Measurements from ENCODE around the gene PCSK5.
"Not testable (repeated sequence)": the region's sequence is repeated elsewhere in the genome, so short reads cannot be mapped to it uniquely, and the experiment has no call there.

Gene PCSK5

GRCh38 chr9:75890472-75891276 is at the start of gene PCSK5:
PCSK5 (plus strand) TSS chr9:75890673; CDS start chr9:75891182, 509 bp downstream.
- peak; percentile 90 for DNase-seq

- no peak for DNase-seq
Measured at GRCh38 chr9:75844321-75844720, 46.2 kb upstream of the PCSK5 start.

- DNase-seq = no peak
Measured at GRCh38 chr9:75845806-75846205, 44.7 kb upstream of the PCSK5 start.

DNA sequence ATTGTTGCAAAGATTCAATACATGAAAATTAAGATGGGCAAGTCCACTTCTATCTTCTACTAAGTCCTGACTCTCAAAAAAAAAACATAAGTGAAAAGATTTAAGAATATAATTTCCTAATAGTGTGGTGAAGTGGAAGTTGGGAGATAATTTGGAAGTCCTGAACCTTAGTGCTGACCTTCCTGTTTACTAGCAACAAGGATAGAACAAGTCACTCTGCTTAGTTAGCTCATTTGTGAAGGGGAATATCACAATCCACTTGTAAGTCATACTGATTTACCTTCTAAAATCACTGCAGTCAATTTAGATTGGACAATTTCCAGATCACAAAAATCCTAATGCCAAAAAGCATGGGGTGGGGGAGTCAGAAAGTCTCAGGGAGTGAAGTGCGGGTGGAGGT is 43.4 kb upstream of the PCSK5 start:
- DNase-seq = no peak

GRCh38 chr9:75850459-75851200 is 39.8 kb upstream of the PCSK5 start:
- no peak for DNase-seq

- no peak for DNase-seq
Measured at GRCh38 chr9:75851917-75852316, 38.6 kb upstream of the PCSK5 start.

GRCh38 chr9:75852746-75853145 is 37.7 kb upstream of the PCSK5 start:
- DNase-seq = no peak

- DNase-seq = no peak
Measured at GRCh38 chr9:75855509-75855908, 35.0 kb upstream of the PCSK5 start.

DNA sequence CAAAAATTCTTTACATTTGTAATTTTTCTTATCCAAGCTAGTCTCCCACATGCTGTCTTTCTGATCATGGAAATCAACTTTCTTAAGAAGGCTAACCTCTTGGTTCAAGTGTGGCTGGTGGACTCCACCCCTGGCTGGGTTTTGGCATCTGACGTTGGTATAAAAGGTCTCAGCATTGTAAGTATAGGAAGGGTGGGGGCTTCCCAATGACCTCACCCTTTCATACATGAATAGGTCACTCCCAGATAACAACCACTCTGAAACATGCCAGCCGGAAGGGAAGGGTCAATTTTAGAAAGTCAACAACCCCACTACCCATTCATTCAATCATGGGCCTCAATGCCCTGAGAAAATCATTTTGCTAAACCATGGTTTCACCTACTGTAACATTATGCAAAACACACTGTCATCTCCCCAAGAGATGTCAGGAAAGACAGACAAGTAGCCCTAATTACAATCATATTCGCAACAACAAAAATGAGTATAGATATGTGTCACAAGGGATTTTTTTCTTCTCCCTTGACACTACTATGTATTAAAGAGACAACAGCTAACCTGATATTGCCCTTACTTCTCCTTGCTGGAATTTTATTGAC is 31.9 kb upstream of the PCSK5 start:
- DNase-seq = no peak

GRCh38 chr9:75864266-75864665 is 26.2 kb upstream of the PCSK5 start:
- DNase-seq = no peak

DNA sequence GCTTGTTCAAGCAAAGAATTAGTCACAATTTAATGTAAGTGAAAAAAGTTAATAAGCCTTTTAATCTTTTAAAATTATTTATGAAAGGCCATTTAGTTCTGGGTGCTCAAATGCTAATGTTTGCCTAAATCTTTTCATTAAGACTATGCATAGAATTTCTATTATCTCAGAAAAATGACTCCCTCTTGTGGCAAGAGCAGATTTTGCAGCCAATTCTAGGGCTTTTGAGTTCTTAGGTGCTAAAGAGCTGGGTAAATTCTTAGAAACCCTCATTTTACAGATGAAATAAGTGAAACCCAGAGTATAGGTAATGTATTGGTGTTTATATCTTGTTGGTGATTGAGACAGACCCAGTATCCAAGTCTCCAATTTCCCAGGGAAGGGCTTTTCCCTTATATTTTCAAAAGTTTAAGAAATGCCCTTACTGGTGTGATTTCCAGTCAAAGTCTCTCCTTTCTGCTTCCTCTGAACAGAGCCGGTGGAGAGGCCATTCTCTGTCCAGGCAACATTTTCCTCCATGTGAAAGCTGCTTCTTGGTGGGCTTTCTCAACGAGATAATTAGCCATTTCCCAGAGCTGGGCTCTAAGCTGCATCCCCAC is 24.1 kb upstream of the PCSK5 start:
- DNase-seq = peak; percentile 69

DNA sequence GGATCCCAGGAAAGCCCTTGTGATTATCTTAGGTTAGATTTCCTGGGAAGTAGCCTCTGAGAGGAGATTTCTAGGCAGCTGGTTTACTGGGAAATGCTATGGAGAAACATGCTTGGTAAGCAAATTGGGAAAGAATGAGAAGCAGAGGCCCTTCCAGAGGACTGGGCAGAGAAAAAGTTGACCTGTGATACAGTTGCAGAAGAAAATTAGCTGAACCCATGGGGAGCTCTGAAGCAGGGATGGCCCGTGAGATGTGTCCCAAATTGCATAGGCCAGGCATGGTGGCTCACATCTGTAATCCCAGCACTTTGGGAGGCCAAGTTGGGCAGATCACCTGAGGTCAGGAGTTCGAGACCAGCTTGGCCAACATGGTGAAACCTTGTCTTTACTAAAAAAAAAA is 21.9 kb upstream of the PCSK5 start:
- not testable (repeated sequence) for DNase-seq

- DNase-seq = no peak
Measured at GRCh38 chr9:75869236-75869635, 21.2 kb upstream of the PCSK5 start.

DNA sequence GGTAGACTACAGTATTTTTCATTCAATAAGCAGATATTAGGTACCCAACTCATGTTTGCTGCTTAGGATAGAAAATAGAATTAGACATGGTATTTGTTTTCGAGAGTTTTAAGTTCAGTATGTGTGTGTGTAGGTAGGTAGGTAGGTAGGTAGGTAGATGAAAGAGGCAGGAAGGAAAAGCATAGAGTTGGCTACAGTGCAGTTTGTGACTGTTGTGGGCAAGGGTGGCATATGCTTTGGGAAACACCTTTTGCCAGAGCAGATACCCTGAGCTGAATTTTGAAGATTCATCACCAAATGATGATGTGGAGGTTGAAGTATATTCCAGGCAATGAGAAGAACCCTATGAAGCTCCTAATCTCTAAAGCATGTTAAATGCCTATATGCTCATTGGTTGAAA is 20.0 kb upstream of the PCSK5 start:
- DNase-seq = no peak

- no peak for DNase-seq
Measured at GRCh38 chr9:75871624-75872023, 18.8 kb upstream of the PCSK5 start.

DNA sequence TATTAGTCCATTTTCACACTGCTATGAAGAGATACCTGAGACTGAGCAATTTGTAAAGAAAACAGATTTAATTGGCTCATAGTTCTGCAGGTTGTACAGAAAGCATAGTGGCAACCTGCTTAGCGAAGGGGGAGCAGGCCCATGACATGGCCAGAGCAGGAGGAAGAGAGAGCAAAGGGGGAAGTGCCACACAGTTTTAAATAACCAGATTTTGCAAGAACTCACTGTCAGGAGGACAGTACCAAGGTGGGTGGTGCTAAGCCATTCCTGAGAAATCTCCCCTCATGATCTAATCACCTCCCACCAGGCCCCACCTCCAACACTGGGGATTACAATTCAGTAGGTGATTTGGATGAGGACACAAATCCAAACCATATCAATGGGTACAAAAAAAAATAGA is 16.8 kb upstream of the PCSK5 start:
- DNase-seq = no peak

DNA sequence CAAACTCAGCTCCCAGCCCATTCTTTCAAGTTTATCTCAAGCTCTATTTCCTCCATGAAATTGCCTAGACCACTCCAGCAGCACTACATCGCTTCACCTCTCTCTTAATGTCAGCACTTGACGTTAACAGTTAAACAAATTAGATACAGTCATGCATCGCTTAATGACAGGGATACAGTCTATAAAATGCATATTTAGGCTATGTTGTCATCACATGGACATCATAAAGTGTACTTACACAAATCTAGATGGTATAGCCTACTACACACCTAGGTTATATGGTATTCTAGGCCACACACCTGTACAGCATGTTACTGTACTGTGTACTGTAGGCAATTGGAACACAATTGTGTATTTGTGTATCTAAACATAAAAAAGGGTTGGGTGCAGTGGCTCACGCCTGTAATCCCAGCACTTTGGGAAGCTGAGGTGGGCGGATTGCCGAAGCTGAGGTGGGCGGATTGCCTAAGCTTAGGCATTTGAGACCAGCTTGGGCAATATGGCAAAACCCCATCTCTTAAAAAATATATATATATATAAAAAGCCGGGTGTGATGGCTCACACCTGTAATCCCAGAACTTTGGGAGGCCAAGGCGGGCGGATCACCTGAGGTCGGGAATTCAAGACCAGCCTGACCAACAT is 13.4 kb upstream of the PCSK5 start:
- peak; percentile 80 for DNase-seq

DNA sequence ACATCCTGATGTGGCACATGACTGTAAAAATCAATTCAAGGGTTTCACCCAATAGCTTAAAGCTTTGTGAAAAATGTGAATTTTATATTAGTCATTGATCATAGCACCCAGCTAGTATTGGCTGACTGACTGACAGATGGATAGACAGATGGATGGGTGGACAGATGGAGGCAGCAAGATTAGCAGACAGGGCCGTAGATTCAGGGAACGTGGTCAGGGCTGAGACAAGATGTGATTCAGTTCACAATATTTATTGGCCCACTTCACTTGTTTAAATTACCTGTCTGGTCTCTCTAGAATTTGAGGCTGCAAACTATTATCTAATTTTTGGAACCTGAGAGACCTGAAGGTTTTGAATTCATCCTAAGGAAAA is 12.0 kb upstream of the PCSK5 start:
- DNase-seq = no peak

DNA sequence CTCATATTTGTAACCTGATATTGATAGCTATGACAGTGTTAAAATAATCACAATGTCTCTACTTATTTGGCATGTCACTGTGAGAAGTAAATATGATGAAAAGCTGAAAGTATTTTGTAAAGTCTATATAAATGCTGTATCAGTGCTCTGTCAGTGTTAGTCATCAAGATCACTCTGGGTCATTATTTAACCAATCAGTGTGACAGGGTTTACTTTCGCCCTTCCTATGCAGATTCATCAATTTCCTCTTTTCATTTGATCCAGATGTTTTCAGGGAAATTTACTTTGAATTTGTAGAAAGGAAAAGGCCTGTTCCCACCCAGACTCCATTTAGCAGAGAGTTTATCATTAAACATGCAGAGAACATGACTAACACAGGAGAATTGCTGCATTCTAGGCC is 9.9 kb upstream of the PCSK5 start:
- no peak for DNase-seq

- no peak for DNase-seq
Measured at GRCh38 chr9:75881761-75882160, 8.7 kb upstream of the PCSK5 start.

DNA sequence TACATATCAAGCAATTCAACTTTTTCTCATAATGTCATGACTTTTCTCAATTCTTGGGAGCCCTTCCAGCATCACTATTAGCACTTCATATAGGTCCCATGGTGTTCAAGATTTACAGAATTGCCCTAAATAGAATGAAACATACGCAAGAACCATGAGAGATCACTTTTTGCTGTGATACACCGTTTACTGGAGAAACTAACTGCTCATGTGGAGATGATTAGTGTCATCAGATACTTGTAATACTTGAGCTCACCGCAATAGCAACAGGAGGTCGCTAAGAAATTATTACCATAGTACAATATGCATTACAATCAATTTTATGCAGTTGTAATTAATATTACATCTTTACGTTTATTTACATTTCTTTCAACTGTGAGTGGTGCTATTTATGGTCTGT is 4.8 kb upstream of the PCSK5 start:
- peak; percentile 34 for DNase-seq

DNA sequence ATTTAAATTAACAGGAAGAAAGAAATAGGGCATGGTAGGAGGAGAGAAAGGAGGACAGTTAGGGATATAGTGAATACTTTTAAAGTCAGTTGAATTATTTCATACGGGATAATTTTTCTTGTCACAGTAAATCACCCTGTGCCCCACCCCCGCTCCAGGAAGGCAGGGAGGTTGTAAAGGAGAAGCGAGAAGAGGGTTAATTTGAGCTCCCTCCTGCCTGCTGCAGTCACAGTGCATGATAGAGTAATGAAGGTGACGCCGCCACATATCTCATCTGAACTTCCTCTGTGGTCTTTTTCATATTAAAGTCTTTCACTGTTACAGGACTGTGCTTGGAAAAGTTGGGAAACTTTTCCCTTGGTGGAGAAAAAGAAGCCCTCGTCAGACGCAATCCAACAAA is 896 bp upstream of the PCSK5 start:
- peak; percentile 42 for DNase-seq

DNA sequence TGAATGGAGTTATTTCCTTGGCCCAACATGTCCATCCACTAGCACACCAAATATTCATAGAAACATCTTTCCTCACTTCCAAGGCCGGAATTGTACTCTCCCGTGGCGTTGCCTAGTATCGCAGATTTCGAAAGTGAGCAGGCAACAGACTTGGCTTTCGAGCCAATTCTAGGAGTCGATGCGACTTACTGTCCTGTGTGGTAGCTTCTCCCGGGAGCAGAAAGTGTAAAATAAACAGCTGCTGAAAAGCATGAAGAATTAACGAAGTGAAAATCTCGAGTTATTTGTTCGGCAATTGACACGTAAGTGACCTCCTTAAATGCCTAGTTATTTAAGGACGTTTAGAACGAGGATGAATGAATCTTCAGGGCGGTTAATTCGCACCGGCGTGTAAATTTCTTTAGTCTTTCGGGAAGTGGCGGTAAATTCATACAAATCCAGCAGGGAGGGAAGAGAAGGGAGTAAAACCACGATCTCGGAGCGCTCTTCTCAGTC is 449 bp upstream of the PCSK5 start:
- peak; percentile 78 for DNase-seq

Data from NCI-H510A treated with DMSO at 0.1 percent for 48 hours (cell line).